ENCODE results near the gene CRTAC1.
A peak's percentile ranks its signal among the peaks of the same experiment; 100 is the strongest.

Gene CRTAC1

GRCh38 chr10:97964748-97965147, 65.7 kb downstream of the CRTAC1 start:
- no peak for DNase-seq

- no peak for DNase-seq
Measured at GRCh38 chr10:97961945-97962344, 68.5 kb downstream of the CRTAC1 start.

- no peak for DNase-seq
Measured at GRCh38 chr10:97960269-97961056, 70.0 kb downstream of the CRTAC1 start.

- no peak for DNase-seq
Measured at GRCh38 chr10:97949462-97949861, 81.0 kb downstream of the CRTAC1 start.

- DNase-seq = no peak
Measured at GRCh38 chr10:97948822-97949221, 81.6 kb downstream of the CRTAC1 start.

- DNase-seq = no peak
Measured at GRCh38 chr10:97944772-97945171, 85.6 kb downstream of the CRTAC1 start.

- DNase-seq = no peak
Measured at GRCh38 chr10:97943294-97943693, 87.1 kb downstream of the CRTAC1 start.

GRCh38 chr10:97940534-97940933, 89.9 kb downstream of the CRTAC1 start:
- DNase-seq = no peak

- no peak for DNase-seq
Measured at GRCh38 chr10:97939446-97939990, 90.9 kb downstream of the CRTAC1 start.

- no peak for DNase-seq
Measured at GRCh38 chr10:97937928-97938327, 92.5 kb downstream of the CRTAC1 start.

- DNase-seq = no peak
Measured at GRCh38 chr10:97937054-97937453, 93.4 kb downstream of the CRTAC1 start.

- no peak for DNase-seq
Measured at GRCh38 chr10:97936126-97936525, 94.3 kb downstream of the CRTAC1 start.

GRCh38 chr10:97932932-97933530, 97.4 kb downstream of the CRTAC1 start:
- no peak for DNase-seq

- no peak for DNase-seq
Measured at GRCh38 chr10:97931041-97931440, 99.4 kb downstream of the CRTAC1 start.

- no peak for DNase-seq
Measured at GRCh38 chr10:97928897-97929296, 101.5 kb downstream of the CRTAC1 start.

- DNase-seq = no peak
Measured at GRCh38 chr10:97927622-97928021, 102.8 kb downstream of the CRTAC1 start.

- no peak for DNase-seq
Measured at GRCh38 chr10:97926055-97926454, 104.4 kb downstream of the CRTAC1 start.

GRCh38 chr10:97925308-97925938, 105.0 kb downstream of the CRTAC1 start:
- DNase-seq = no peak

GRCh38 chr10:97924678-97925077, 105.7 kb downstream of the CRTAC1 start:
- DNase-seq = no peak

- no peak for DNase-seq
Measured at GRCh38 chr10:97923476-97923875, 106.9 kb downstream of the CRTAC1 start.

GRCh38 chr10:97923057-97923456, 107.4 kb downstream of the CRTAC1 start:
- DNase-seq = no peak

- peak; percentile 7 for DNase-seq
Measured at GRCh38 chr10:97922022-97922758, 108.2 kb downstream of the CRTAC1 start.

GRCh38 chr10:97921581-97922021, 108.8 kb downstream of the CRTAC1 start:
- DNase-seq = no peak
